Measurements from ENCODE around the gene SPDYE17. TPM values are rescaled to one million over a fixed set of nuclear protein-coding genes. Genes with fewer than 3 reads are reported as not detected.
"Not testable (repeated sequence)": the region's sequence is repeated elsewhere in the genome, so short reads cannot be mapped to it uniquely, and the experiment has no call there.

Gene SPDYE17
- total RNA-seq, 1 experiment from 2014 or later: not detected

GRCh38 chr7:77002678-77003233 is 29.4 kb downstream of the SPDYE17 start:
- H2AK5ac ChIP-seq (ENCODE audit: insufficient read length, low read length); H3K27me3 Mint-ChIP-seq (ENCODE audit: low read depth); H3K23me2 ChIP-seq (ENCODE audit: insufficient read length, low read depth, low read length, poor library complexity, severe bottlenecking); H3K9me3 Mint-ChIP-seq; H3K4ac ChIP-seq (ENCODE audit: low read depth, low read length); H3K23ac ChIP-seq (ENCODE audit: insufficient read length, low read depth, low read length); H3K4me3 Mint-ChIP-seq; H3K9ac ChIP-seq (ENCODE audit: extremely low read depth, insufficient read length, low read length); H3K18ac ChIP-seq (ENCODE audit: insufficient read length, low read depth, low read length); H4K91ac ChIP-seq (ENCODE audit: insufficient read length, low read depth, low read length); H3K4me2 ChIP-seq (ENCODE audit: insufficient read depth, insufficient read length, low read length); H3K4me1 ChIP-seq (ENCODE audit: insufficient read depth, low read length); H2BK120ac ChIP-seq (ENCODE audit: low read depth, low read length, poor library complexity, severe bottlenecking); H3T11ph ChIP-seq (ENCODE audit: low read length); H2BK5ac ChIP-seq (ENCODE audit: insufficient read length, low read length); H3K79me2 ChIP-seq (ENCODE audit: insufficient read depth, low read length); H3K27me3 ChIP-seq (ENCODE audit: insufficient read depth, low read length); H4K5ac ChIP-seq (ENCODE audit: insufficient read length, low read depth, low read length); DNase-seq; H3K9me3 ChIP-seq (ENCODE audit: control insufficient read depth, low read depth, low read length); H4K20me1 ChIP-seq (ENCODE audit: control insufficient read depth, insufficient read depth, insufficient read length); H3K36me3 Mint-ChIP-seq (ENCODE audit: insufficient read depth in 1 of 3, low read depth in 3 of 3); H4K8ac ChIP-seq (replicated peaks; ENCODE audit: insufficient read length, low read depth, low read length); H2BK15ac ChIP-seq (ENCODE audit: low read depth, low read length); H3K4me1 Mint-ChIP-seq; H3K14ac ChIP-seq (ENCODE audit: insufficient read depth, low read length); H3K56ac ChIP-seq (ENCODE audit: insufficient read length, low read depth, low read length); H2AFZ ChIP-seq (ENCODE audit: low read length); H2BK12ac ChIP-seq (ENCODE audit: insufficient read length, low read depth, low read length); H3K79me1 ChIP-seq (ENCODE audit: insufficient read depth, low read depth, low read length, poor library complexity, severe bottlenecking); H2BK20ac ChIP-seq (ENCODE audit: low read depth, low read length, poor library complexity, severe bottlenecking); H3K27ac ChIP-seq (ENCODE audit: insufficient read length, low read depth, low read length): not testable (repeated sequence)
- no CpG with 5 or more reads among the region's 21 CpGs for WGBS (ENCODE audit: extremely low coverage, insufficient read length, low lambda C conversion rate)
- H3K27ac Mint-ChIP-seq: peak overlapping the region in 2 of 3 experiments; percentile 57 to 79; a peak in 2 of 7 replicates

GRCh38 chr7:77002104-77002503 is 30.1 kb downstream of the SPDYE17 start:
- not testable (repeated sequence) for H2BK5ac ChIP-seq (ENCODE audit: insufficient read length, low read length); H4K91ac ChIP-seq (ENCODE audit: insufficient read length, low read depth, low read length); H3K4me1 ChIP-seq (ENCODE audit: insufficient read depth, low read length); H3K79me2 ChIP-seq (ENCODE audit: insufficient read depth, low read length); H3K4me3 Mint-ChIP-seq; H3K56ac ChIP-seq (ENCODE audit: insufficient read length, low read depth, low read length); H2BK20ac ChIP-seq (ENCODE audit: low read depth, low read length, poor library complexity, severe bottlenecking); H2BK120ac ChIP-seq (ENCODE audit: low read depth, low read length, poor library complexity, severe bottlenecking); H3K27me3 ChIP-seq (ENCODE audit: insufficient read depth, low read length); H3K79me1 ChIP-seq (ENCODE audit: insufficient read depth, low read depth, low read length, poor library complexity, severe bottlenecking); H2BK12ac ChIP-seq (ENCODE audit: insufficient read length, low read depth, low read length); H3K36me3 Mint-ChIP-seq (ENCODE audit: insufficient read depth in 1 of 3, low read depth in 3 of 3); H3T11ph ChIP-seq (ENCODE audit: low read length); H4K8ac ChIP-seq (replicated peaks; ENCODE audit: insufficient read length, low read depth, low read length); H2AK5ac ChIP-seq (ENCODE audit: insufficient read length, low read length); H3K27me3 Mint-ChIP-seq (ENCODE audit: low read depth); H3K9me3 ChIP-seq (ENCODE audit: control insufficient read depth, low read depth, low read length); H3K4ac ChIP-seq (ENCODE audit: low read depth, low read length); H3K9me3 Mint-ChIP-seq; H3K23ac ChIP-seq (ENCODE audit: insufficient read length, low read depth, low read length); H3K18ac ChIP-seq (ENCODE audit: insufficient read length, low read depth, low read length); H3K14ac ChIP-seq (ENCODE audit: insufficient read depth, low read length); H4K5ac ChIP-seq (ENCODE audit: insufficient read length, low read depth, low read length); H2AFZ ChIP-seq (ENCODE audit: low read length); H4K20me1 ChIP-seq (ENCODE audit: control insufficient read depth, insufficient read depth, insufficient read length); DNase-seq; H3K4me2 ChIP-seq (ENCODE audit: insufficient read depth, insufficient read length, low read length); H3K4me1 Mint-ChIP-seq; H3K9ac ChIP-seq (ENCODE audit: extremely low read depth, insufficient read length, low read length); H2BK15ac ChIP-seq (ENCODE audit: low read depth, low read length); H3K23me2 ChIP-seq (ENCODE audit: insufficient read length, low read depth, low read length, poor library complexity, severe bottlenecking); H3K27ac Mint-ChIP-seq; H3K27ac ChIP-seq (ENCODE audit: insufficient read length, low read depth, low read length)
- no CpG with 5 or more reads among the region's 15 CpGs for WGBS (ENCODE audit: extremely low coverage, insufficient read length, low lambda C conversion rate)

Data from H9 (cell line).